ENCODE data around the gene AP4E1. TPM values are rescaled to one million over a fixed set of nuclear protein-coding genes. Genes with fewer than 3 reads are reported as not detected.
"Not testable (repeated sequence)": the region's sequence is repeated elsewhere in the genome, so short reads cannot be mapped to it uniquely, and the experiment has no call there.

AP4E1 gene
- total RNA-seq, 1 donor from 2014 or later: 8.0 TPM

- no peak for ATAC-seq
Measured at GRCh38 chr15:50889589-50889988, 18.9 kb upstream of the AP4E1 start.

GRCh38 chr15:50890751-50891150 is 17.7 kb upstream of the AP4E1 start:
- no peak for ATAC-seq

- ATAC-seq: no peak
Measured at GRCh38 chr15:50891159-50891558, 17.3 kb upstream of the AP4E1 start.

- ATAC-seq: no peak
Measured at GRCh38 chr15:50893976-50894375, 14.5 kb upstream of the AP4E1 start.

GRCh38 chr15:50901390-50901789 is 7.1 kb upstream of the AP4E1 start:
- not testable (repeated sequence) for ATAC-seq

GRCh38 chr15:50904211-50904610 is 4.3 kb upstream of the AP4E1 start:
- no peak for ATAC-seq

- ATAC-seq: no peak
Measured at GRCh38 chr15:50905055-50905454, 3.4 kb upstream of the AP4E1 start.

- peak; percentile 53 for ATAC-seq
Measured at GRCh38 chr15:50906954-50907600, 1.4 kb upstream of the AP4E1 start.

- peak; percentile 49 for ATAC-seq
Measured at GRCh38 chr15:50907601-50908208, 778 bp upstream of the AP4E1 start.

- peak; percentile 12 for ATAC-seq
Measured at GRCh38 chr15:50909010-50909317, 481 bp downstream of the AP4E1 start.

- peak; percentile 30 for ATAC-seq
Measured at GRCh38 chr15:50910426-50910795, 1.9 kb downstream of the AP4E1 start.

GRCh38 chr15:50911001-50911400 is 2.5 kb downstream of the AP4E1 start:
- no peak for ATAC-seq

- no peak for ATAC-seq
Measured at GRCh38 chr15:50911621-50912020, 3.1 kb downstream of the AP4E1 start.

- ATAC-seq: no peak
Measured at GRCh38 chr15:50916400-50916799, 7.9 kb downstream of the AP4E1 start.

- ATAC-seq: not testable (repeated sequence)
Measured at GRCh38 chr15:50919359-50919758, 10.9 kb downstream of the AP4E1 start.

GRCh38 chr15:50925281-50925680 is 16.8 kb downstream of the AP4E1 start:
- no peak for ATAC-seq

GRCh38 chr15:50929062-50929461 is 20.6 kb downstream of the AP4E1 start:
- no peak for ATAC-seq

- ATAC-seq: no peak
Measured at GRCh38 chr15:50930792-50931191, 22.3 kb downstream of the AP4E1 start.

GRCh38 chr15:50933341-50933740 is 24.9 kb downstream of the AP4E1 start:
- ATAC-seq: no peak

- ATAC-seq: no peak
Measured at GRCh38 chr15:50938525-50938924, 30.0 kb downstream of the AP4E1 start.

GRCh38 chr15:50939911-50940310 is 31.4 kb downstream of the AP4E1 start:
- ATAC-seq: no peak

- ATAC-seq: no peak
Measured at GRCh38 chr15:50940506-50940905, 32.0 kb downstream of the AP4E1 start.

GRCh38 chr15:50943638-50944037 is 35.2 kb downstream of the AP4E1 start:
- no peak for ATAC-seq

GRCh38 chr15:50944672-50945071 is 36.2 kb downstream of the AP4E1 start:
- no peak for ATAC-seq

GRCh38 chr15:50945725-50946124 is 37.2 kb downstream of the AP4E1 start:
- ATAC-seq: no peak
